ENCODE results near the gene NLRP13.
"Not testable (repeated sequence)": the region's sequence is repeated elsewhere in the genome, so short reads cannot be mapped to it uniquely, and the experiment has no call there.

NLRP13 gene

GRCh38 chr19:55931936-55932386 is at the start of gene NLRP13:
Gene NLRP13 (minus strand): TSS chr19:55932336. CDS start chr19:55932311, 25 bp downstream.
- H3K36me3 Mint-ChIP-seq (ENCODE audit: low read depth) = no peaks in the 10 kb centered on the region
- no peaks in the 10 kb centered on the region for H3K4me1 Mint-ChIP-seq (ENCODE audit: low read depth)
- no peak within 1 kb of the TSS for H3K4me3 Mint-ChIP-seq
- H3K27me3 Mint-ChIP-seq = no peaks in the 10 kb centered on the region
- no peak within 1 kb of the TSS for H3K27ac Mint-ChIP-seq
- H3K9me3 Mint-ChIP-seq = peaks cover 4% of the 10 kb centered on the region

GRCh38 chr19:55980415-55980814 is 48.3 kb upstream of the NLRP13 start:
- H3K9me3 Mint-ChIP-seq = peaks cover 25% of the 10 kb centered on the region
- no peak overlapping the region for H3K4me3 Mint-ChIP-seq
- no peaks in the 10 kb centered on the region for H3K36me3 Mint-ChIP-seq (ENCODE audit: low read depth)
- H3K27ac Mint-ChIP-seq = no peak overlapping the region
- H3K4me1 Mint-ChIP-seq (ENCODE audit: low read depth) = no peaks in the 10 kb centered on the region
- peaks cover 4% of the 10 kb centered on the region for H3K27me3 Mint-ChIP-seq

- Mint-ChIP-seq H3K4me3 (no peak overlapping the region), H3K36me3 (ENCODE audit: low read depth) (no peaks in the 10 kb centered on the region), H3K9me3 (peaks cover 34% of the 10 kb centered on the region), H3K27me3 (peaks cover 10% of the 10 kb centered on the region), H3K27ac (no peak overlapping the region), H3K4me1 (ENCODE audit: low read depth) (no peaks in the 10 kb centered on the region)
Observed at GRCh38 chr19:55973982-55974381, 41.8 kb upstream of the NLRP13 start.

- no peak overlapping the region for H3K4me3 Mint-ChIP-seq
- peaks cover 10% of the 10 kb centered on the region for H3K9me3 Mint-ChIP-seq
- H3K4me1 Mint-ChIP-seq (ENCODE audit: low read depth) = no peaks in the 10 kb centered on the region
- no peaks in the 10 kb centered on the region for H3K27me3 Mint-ChIP-seq
- H3K27ac Mint-ChIP-seq = no peak overlapping the region
- H3K36me3 Mint-ChIP-seq (ENCODE audit: low read depth) = no peaks in the 10 kb centered on the region
Observed at GRCh38 chr19:55962186-55962585, 30.1 kb upstream of the NLRP13 start.

GRCh38 chr19:55959996-55960675 is 28.0 kb upstream of the NLRP13 start:
- no peak overlapping the region for H3K27ac Mint-ChIP-seq
- H3K27me3 Mint-ChIP-seq = no peaks in the 10 kb centered on the region
- no peaks in the 10 kb centered on the region for H3K36me3 Mint-ChIP-seq (ENCODE audit: low read depth)
- H3K4me1 Mint-ChIP-seq (ENCODE audit: low read depth) = no peaks in the 10 kb centered on the region
- peaks cover 5% of the 10 kb centered on the region for H3K9me3 Mint-ChIP-seq
- no peak overlapping the region for H3K4me3 Mint-ChIP-seq

- H3K9me3 Mint-ChIP-seq = no peaks in the 10 kb centered on the region
- H3K27me3 Mint-ChIP-seq = no peaks in the 10 kb centered on the region
- no peak overlapping the region for H3K4me3 Mint-ChIP-seq
- H3K36me3 Mint-ChIP-seq (ENCODE audit: low read depth) = no peaks in the 10 kb centered on the region
- no peaks in the 10 kb centered on the region for H3K4me1 Mint-ChIP-seq (ENCODE audit: low read depth)
- no peak overlapping the region for H3K27ac Mint-ChIP-seq
Observed at GRCh38 chr19:55958356-55958755, 26.2 kb upstream of the NLRP13 start.

GRCh38 chr19:55956431-55956830 is 24.3 kb upstream of the NLRP13 start:
- Mint-ChIP-seq H3K9me3 (no peaks in the 10 kb centered on the region), H3K4me3 (no peak overlapping the region), H3K27me3 (no peaks in the 10 kb centered on the region), H3K27ac (no peak overlapping the region), H3K4me1 (ENCODE audit: low read depth) (no peaks in the 10 kb centered on the region), H3K36me3 (ENCODE audit: low read depth) (no peaks in the 10 kb centered on the region)

- not testable (repeated sequence) for H3K4me1 Mint-ChIP-seq (ENCODE audit: low read depth); H3K27ac Mint-ChIP-seq; H3K36me3 Mint-ChIP-seq (ENCODE audit: low read depth); H3K4me3 Mint-ChIP-seq; H3K27me3 Mint-ChIP-seq
- H3K9me3 Mint-ChIP-seq = peaks cover 13% of the 10 kb centered on the region
Observed at GRCh38 chr19:55950566-55950965, 18.4 kb upstream of the NLRP13 start.

GRCh38 chr19:55947532-55947931 is 15.4 kb upstream of the NLRP13 start, which contains the start of gene NLRP8:
Gene NLRP8 (plus strand): TSS chr19:55947832.
- no peaks in the 10 kb centered on the region for H3K27me3 Mint-ChIP-seq
- H3K9me3 Mint-ChIP-seq = peaks cover 17% of the 10 kb centered on the region
- no peaks in the 10 kb centered on the region for H3K36me3 Mint-ChIP-seq (ENCODE audit: low read depth)
- no peaks in the 10 kb centered on the region for H3K4me1 Mint-ChIP-seq (ENCODE audit: low read depth)
- H3K27ac Mint-ChIP-seq = no peak within 1 kb of the TSS
- no peak within 1 kb of the TSS for H3K4me3 Mint-ChIP-seq

- Mint-ChIP-seq H3K4me3 (no peak overlapping the region), H3K4me1 (ENCODE audit: low read depth) (no peaks in the 10 kb centered on the region), H3K27me3 (no peaks in the 10 kb centered on the region), H3K36me3 (ENCODE audit: low read depth) (no peaks in the 10 kb centered on the region), H3K27ac (no peak overlapping the region), H3K9me3 (peaks cover 8% of the 10 kb centered on the region)
Observed at GRCh38 chr19:55940306-55940705, 8.2 kb upstream of the NLRP13 start.

- no peak overlapping the region for H3K4me3 Mint-ChIP-seq
- peaks cover 8% of the 10 kb centered on the region for H3K9me3 Mint-ChIP-seq
- H3K27ac Mint-ChIP-seq = no peak overlapping the region
Observed at GRCh38 chr19:55939206-55939605, 7.1 kb upstream of the NLRP13 start.

GRCh38 chr19:55935206-55935605 is 3.1 kb upstream of the NLRP13 start:
- Mint-ChIP-seq H3K4me3 (no peak overlapping the region), H3K4me1 (ENCODE audit: low read depth) (no peaks in the 10 kb centered on the region), H3K9me3 (peaks cover 4% of the 10 kb centered on the region), H3K27ac (no peak overlapping the region), H3K27me3 (no peaks in the 10 kb centered on the region), H3K36me3 (ENCODE audit: low read depth) (no peaks in the 10 kb centered on the region)

More at GRCh38 chr19:55939206-55939605, 7.1 kb upstream of the NLRP13 start:
- Mint-ChIP-seq H3K36me3 (ENCODE audit: low read depth) (no peaks in the 10 kb centered on the region), H3K27me3 (no peaks in the 10 kb centered on the region), H3K4me1 (ENCODE audit: low read depth) (no peaks in the 10 kb centered on the region)

GRCh38 chr19:55930996-55931515 is 1.1 kb downstream of the NLRP13 start:
- H3K9me3 Mint-ChIP-seq = peaks cover 4% of the 10 kb centered on the region
- no peak overlapping the region for H3K27ac Mint-ChIP-seq
- H3K4me1 Mint-ChIP-seq (ENCODE audit: low read depth) = no peaks in the 10 kb centered on the region
- no peak overlapping the region for H3K4me3 Mint-ChIP-seq
- no peaks in the 10 kb centered on the region for H3K36me3 Mint-ChIP-seq (ENCODE audit: low read depth)
- no peaks in the 10 kb centered on the region for H3K27me3 Mint-ChIP-seq

GRCh38 chr19:55929258-55929657 is 2.9 kb downstream of the NLRP13 start:
- H3K9me3 Mint-ChIP-seq = peaks cover 12% of the 10 kb centered on the region
- not testable (repeated sequence) for H3K36me3 Mint-ChIP-seq (ENCODE audit: low read depth); H3K4me1 Mint-ChIP-seq (ENCODE audit: low read depth); H3K27me3 Mint-ChIP-seq; H3K27ac Mint-ChIP-seq; H3K4me3 Mint-ChIP-seq

GRCh38 chr19:55927991-55928390 is 4.1 kb downstream of the NLRP13 start:
- Mint-ChIP-seq H3K9me3 (peaks cover 12% of the 10 kb centered on the region), H3K27me3 (no peaks in the 10 kb centered on the region), H3K4me1 (ENCODE audit: low read depth) (no peaks in the 10 kb centered on the region), H3K4me3 (no peak overlapping the region), H3K36me3 (ENCODE audit: low read depth) (no peaks in the 10 kb centered on the region), H3K27ac (no peak overlapping the region)

- Mint-ChIP-seq H3K4me1 (ENCODE audit: low read depth) (no peaks in the 10 kb centered on the region), H3K27me3 (no peaks in the 10 kb centered on the region), H3K27ac (no peak overlapping the region), H3K36me3 (ENCODE audit: low read depth) (no peaks in the 10 kb centered on the region), H3K4me3 (no peak overlapping the region), H3K9me3 (peaks cover 21% of the 10 kb centered on the region)
Observed at GRCh38 chr19:55923556-55923955, 8.6 kb downstream of the NLRP13 start.
